SU-DHL-6 (cell line): ENCODE data around the gene SPSB2.
"Not testable (repeated sequence)": the region's sequence is repeated elsewhere in the genome, so short reads cannot be mapped to it uniquely, and the experiment has no call there.

Experiments used
- H2AFZ ChIP-seq: fragments of 200-600 bp; sonication (generic); 2 replicates; pipeline ENCODE4 v1.6.1; 2014; ENCODE audit warnings: low read depth, mild to moderate bottlenecking, moderate library complexity, mixed read lengths, antibody characterized with exemption, low read length; ENCODE audit not compliant: severe bottlenecking
- H3F3A ChIP-seq: fragments of 200-600 bp; shearing (Covaris generic); 2 replicates; pipeline ENCODE4 v1.6.0; 2016; ENCODE audit warnings: antibody characterized with exemption, mild to moderate bottlenecking; ENCODE audit not compliant: insufficient read depth
- H3K27ac ChIP-seq: fragments of 200-600 bp; sonication (generic); 2 replicates; pipeline ENCODE4 v1.5.1; 2016; ENCODE audit warnings: low read depth, mild to moderate bottlenecking, low read length, moderate library complexity, mixed read lengths
- H3K27me3 ChIP-seq: fragments of 200-600 bp; sonication (generic), shearing (Covaris generic); 2 replicates; pipeline ENCODE4 v1.6.0; 2014; ENCODE audit warnings: mild to moderate bottlenecking, low read length
- H3K36me3 ChIP-seq: fragments of 200-600 bp; sonication (generic); 2 replicates; pipeline ENCODE4 v1.6.1; 2014; ENCODE audit warnings: mild to moderate bottlenecking, low read length, mixed read lengths
- H3K4me2 ChIP-seq: fragments of 300-600, 200-600 bp; shearing (Covaris generic), sonication (generic); 2 replicates; pipeline ENCODE4 v1.6.0; 2014; ENCODE audit warnings: low read length, low read depth, mild to moderate bottlenecking; ENCODE audit not compliant: poor library complexity, severe bottlenecking
- H3K4me3 ChIP-seq: fragments of 200-600 bp; sonication (generic); 2 replicates; pipeline ENCODE4 v1.5.1; 2014; ENCODE audit warnings: antibody characterized with exemption, low read length, mild to moderate bottlenecking, mixed read lengths; ENCODE audit not compliant: insufficient read depth, poor library complexity, severe bottlenecking
- H3K79me2 ChIP-seq: fragments of 200-600 bp; sonication (generic); 2 replicates; pipeline ENCODE4 v1.6.1; 2014; ENCODE audit warnings: mild to moderate bottlenecking, low read length, moderate library complexity; ENCODE audit not compliant: insufficient read depth
- H3K9ac ChIP-seq: fragments of 200-600 bp; sonication (generic); 2 replicates; pipeline ENCODE4 v1.7.0; 2014; ENCODE audit warnings: mild to moderate bottlenecking, low read length
- H3K9me2 ChIP-seq: fragments of 200-600 bp; sonication (generic); replicated peaks from 2 replicates; pipeline ENCODE4 v1.6.1; 2014; ENCODE audit warnings: low read length; ENCODE audit not compliant: insufficient read depth
- H3K9me3 ChIP-seq: fragments of 200-600 bp; sonication (generic); 2 replicates; pipeline ENCODE4 v1.6.1; 2014; ENCODE audit warnings: low read length, mixed read lengths; ENCODE audit not compliant: insufficient read depth
- H4K20me1 ChIP-seq: fragments of 200-600 bp; sonication (generic); 2 replicates; pipeline ENCODE4 v1.6.1; 2014; ENCODE audit warnings: low read depth, mild to moderate bottlenecking, antibody characterized with exemption, low read length, moderate library complexity, mixed read lengths
- EZH2phosphoT487 ChIP-seq: fragments of 200-600 bp; sonication (generic), shearing (Covaris generic); conservative IDR thresholded peaks from 2 replicates; pipeline ENCODE4 v1.6.1; 2018; ENCODE audit warnings: mild to moderate bottlenecking, antibody characterized with exemption, low read length, moderate library complexity, mixed read lengths
- TF ChIP-seq, protein P1 (sequence below): fragments of 200-600 bp; sonication (generic); IDR thresholded peaks from one replicate; pipeline ENCODE4 v1.5.1; 2017; ENCODE audit warnings: antibody characterized with exemption, mild to moderate bottlenecking, low read length, moderate library complexity; ENCODE audit not compliant: insufficient read depth, poor library complexity, severe bottlenecking

The SPSB2 gene

GRCh38 chr12:6914246-6914946, 41.3 kb upstream of the SPSB2 start, which contains the start of gene ENO2:
TSS of gene ENO2 (plus strand) at chr12:6914580. CDS start at chr12:6915833, 1,253 bp downstream.
- no peak for TF ChIP-seq EZH2phosphoT487
- TF ChIP-seq, protein P1, sequence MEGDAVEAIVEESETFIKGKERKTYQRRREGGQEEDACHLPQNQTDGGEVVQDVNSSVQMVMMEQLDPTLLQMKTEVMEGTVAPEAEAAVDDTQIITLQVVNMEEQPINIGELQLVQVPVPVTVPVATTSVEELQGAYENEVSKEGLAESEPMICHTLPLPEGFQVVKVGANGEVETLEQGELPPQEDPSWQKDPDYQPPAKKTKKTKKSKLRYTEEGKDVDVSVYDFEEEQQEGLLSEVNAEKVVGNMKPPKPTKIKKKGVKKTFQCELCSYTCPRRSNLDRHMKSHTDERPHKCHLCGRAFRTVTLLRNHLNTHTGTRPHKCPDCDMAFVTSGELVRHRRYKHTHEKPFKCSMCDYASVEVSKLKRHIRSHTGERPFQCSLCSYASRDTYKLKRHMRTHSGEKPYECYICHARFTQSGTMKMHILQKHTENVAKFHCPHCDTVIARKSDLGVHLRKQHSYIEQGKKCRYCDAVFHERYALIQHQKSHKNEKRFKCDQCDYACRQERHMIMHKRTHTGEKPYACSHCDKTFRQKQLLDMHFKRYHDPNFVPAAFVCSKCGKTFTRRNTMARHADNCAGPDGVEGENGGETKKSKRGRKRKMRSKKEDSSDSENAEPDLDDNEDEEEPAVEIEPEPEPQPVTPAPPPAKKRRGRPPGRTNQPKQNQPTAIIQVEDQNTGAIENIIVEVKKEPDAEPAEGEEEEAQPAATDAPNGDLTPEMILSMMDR: no peak
- Histone ChIP-seq H3K9me2 (no peaks in the 10 kb centered on the region), H2AFZ (peak within 1 kb of the TSS; percentile 91), H3K27ac (no peak within 1 kb of the TSS), H3K9me3 (no peaks in the 10 kb centered on the region), H3K27me3 (no peaks in the 10 kb centered on the region), H3K4me3 (peak within 1 kb of the TSS; percentile 40), H3K36me3 (no peaks in the 10 kb centered on the region), H3K9ac (peak within 1 kb of the TSS; percentile 39), H3K4me2 (peak within 1 kb of the TSS; percentile 62), H4K20me1 (no peaks in the 10 kb centered on the region), H3F3A (no peaks in the 10 kb centered on the region), H3K79me2 (no peaks in the 10 kb centered on the region)

GRCh38 chr12:6912164-6912935, 39.2 kb upstream of the SPSB2 start:
- no peaks in the 10 kb centered on the region for H3F3A ChIP-seq
- H3K27ac ChIP-seq: no peak overlapping the region
- H3K9ac ChIP-seq: no peak overlapping the region
- H3K4me3 ChIP-seq: no peak overlapping the region
- TF ChIP-seq, protein P1: no peak
- TF ChIP-seq EZH2phosphoT487: no peak
- no peaks in the 10 kb centered on the region for H3K9me2 ChIP-seq
- no peaks in the 10 kb centered on the region for H4K20me1 ChIP-seq
- no peak overlapping the region for H2AFZ ChIP-seq
- H3K4me2 ChIP-seq: no peak overlapping the region
- no peaks in the 10 kb centered on the region for H3K79me2 ChIP-seq
- no peaks in the 10 kb centered on the region for H3K36me3 ChIP-seq
- H3K9me3 ChIP-seq: no peaks in the 10 kb centered on the region
- no peaks in the 10 kb centered on the region for H3K27me3 ChIP-seq

DNA sequence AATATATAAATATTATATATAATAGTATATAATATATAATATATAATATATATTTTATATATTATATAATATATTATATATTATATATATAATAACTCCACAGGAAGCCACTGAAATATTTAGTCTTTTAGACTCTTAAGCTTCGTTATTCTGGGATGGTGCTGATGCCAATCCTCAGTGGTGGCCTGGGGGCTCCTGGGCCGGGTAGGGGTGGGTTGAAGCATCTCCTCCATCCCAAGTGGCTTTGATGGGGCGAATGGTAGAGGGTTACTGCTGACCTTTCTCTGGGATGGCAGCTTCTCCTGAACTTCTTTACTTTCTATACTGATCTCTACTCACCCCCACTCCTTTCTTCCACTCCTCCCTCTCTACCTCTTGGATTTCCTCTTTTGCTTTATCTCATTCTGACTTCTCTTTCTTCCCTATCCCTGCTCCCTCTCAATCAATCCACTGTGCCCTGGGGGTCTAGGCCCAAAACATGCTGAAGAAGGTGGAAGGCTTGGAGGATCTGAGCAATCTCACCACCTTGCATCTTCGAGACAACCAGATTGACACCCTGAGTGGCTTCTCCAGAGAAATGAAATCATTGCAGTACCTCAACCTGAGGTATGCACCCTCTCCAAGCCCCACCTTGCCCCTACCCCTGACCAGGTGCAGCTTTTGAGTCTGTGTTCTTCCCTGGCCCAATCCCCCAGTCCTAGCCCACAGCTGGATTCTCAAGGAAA, 36.5 kb upstream of the SPSB2 start:
- Histone ChIP-seq H4K20me1 (no peaks in the 10 kb centered on the region), H3K9me2 (no peaks in the 10 kb centered on the region), H3K4me3 (no peak overlapping the region), H3K79me2 (no peaks in the 10 kb centered on the region), H3K9me3 (no peaks in the 10 kb centered on the region), H3K9ac (no peak overlapping the region), H2AFZ (no peak overlapping the region), H3K4me2 (no peak overlapping the region), H3F3A (no peaks in the 10 kb centered on the region), H3K27ac (no peak overlapping the region), H3K36me3 (no peaks in the 10 kb centered on the region), H3K27me3 (no peaks in the 10 kb centered on the region)
- TF ChIP-seq EZH2phosphoT487: no peak
- TF ChIP-seq, protein P1: no peak

DNA sequence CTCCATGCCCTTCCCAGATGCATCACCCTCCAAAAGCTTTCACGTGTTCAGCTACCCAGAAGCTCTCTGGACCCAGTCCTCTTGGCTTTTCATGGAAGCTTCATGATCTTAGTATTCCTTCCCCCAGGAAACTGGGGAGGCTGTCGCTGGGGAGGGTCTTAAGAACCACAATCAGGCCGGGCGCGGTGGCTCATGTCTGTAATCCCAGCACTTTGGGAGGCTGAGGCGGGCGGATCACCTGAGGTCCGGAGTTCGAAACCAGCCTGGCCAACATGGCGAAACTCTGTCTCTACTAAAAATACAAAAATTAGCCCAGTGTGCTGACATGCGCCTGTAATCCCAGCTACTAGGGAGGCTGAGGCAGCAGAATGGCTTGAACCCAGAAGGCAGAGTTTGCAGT, 35.0 kb upstream of the SPSB2 start:
- not testable (repeated sequence) for H3F3A ChIP-seq, H3K27ac ChIP-seq, H3K9me3 ChIP-seq, H3K9ac ChIP-seq, H2AFZ ChIP-seq, H3K9me2 ChIP-seq, H3K27me3 ChIP-seq, H3K4me3 ChIP-seq, H3K36me3 ChIP-seq, H3K4me2 ChIP-seq, H4K20me1 ChIP-seq, H3K79me2 ChIP-seq
